GM18951 (cell line): Measurements from ENCODE around the gene FKBP2.

Experiments used
- POLR2A ChIP-seq: IDR thresholded peaks from 4 replicates; pipeline ENCODE4 v1.6.1; 2011; ENCODE audit warnings: mild to moderate bottlenecking; ENCODE audit not compliant: insufficient read length, insufficient read depth; ENCODE audit errors: extremely low read depth
- in situ Hi-C: fragments of 300-500 bp; cut with MboI; formaldehyde crosslinking; loops from one replicate; pipeline ENCODE4 v1.12.0; 2022; ENCODE audit warnings: low sequenced_read_pairs, mixed read lengths, inconsistent platforms; ENCODE audit not compliant: unreplicated experiment

The FKBP2 gene

GRCh38 chr11:64240435-64241240 is at the start of gene FKBP2:
TSS of gene FKBP2 (plus strand) at chr11:64241095. CDS start at chr11:64242388, 1,293 bp downstream.
- peak; percentile 82 for TF ChIP-seq POLR2A

GRCh38 chr11:64192434-64192833 is 48.5 kb upstream of the FKBP2 start:
- in situ Hi-C loops: no loop called here
- no peak for TF ChIP-seq POLR2A

More at GRCh38 chr11:64240435-64241240, at the start of gene FKBP2:
- in situ Hi-C loops: no loop called here

- no peak for TF ChIP-seq POLR2A
- in situ Hi-C loops: no loop called here
Observed at GRCh38 chr11:64196626-64197025, 44.3 kb upstream of the FKBP2 start.

GRCh38 chr11:64198511-64198910 is 42.4 kb upstream of the FKBP2 start:
- in situ Hi-C loops: no loop called here
- TF ChIP-seq POLR2A: no peak

- in situ Hi-C loops: loop anchor here (5.0 kb wide), 1 partner anchor 96 kb away; no protein-coding TSS in a partner anchor
Observed at GRCh38 chr11:64201543-64201942, 39.4 kb upstream of the FKBP2 start.

GRCh38 chr11:64202992-64203391 is 37.9 kb upstream of the FKBP2 start:
- in situ Hi-C loops: loop anchor here (5.0 kb wide), 1 partner anchor 94 kb away; no protein-coding TSS in a partner anchor
- TF ChIP-seq POLR2A: no peak

More at GRCh38 chr11:64201543-64201942, 39.4 kb upstream of the FKBP2 start:
- TF ChIP-seq POLR2A: no peak

- in situ Hi-C loops: loop anchor here (5.0 kb wide), 1 partner anchor 94 kb away; no protein-coding TSS in a partner anchor
- TF ChIP-seq POLR2A: no peak
Observed at GRCh38 chr11:64203421-64204079, 37.3 kb upstream of the FKBP2 start.

- in situ Hi-C loops: loop anchor here (5.0 kb wide), 1 partner anchor 93 kb away; no protein-coding TSS in a partner anchor
- no peak for TF ChIP-seq POLR2A
Observed at GRCh38 chr11:64204080-64204440, 36.8 kb upstream of the FKBP2 start.

- TF ChIP-seq POLR2A: no peak
- in situ Hi-C loops: loop anchor here (5.0 kb wide), 1 partner anchor 93 kb away; no protein-coding TSS in a partner anchor
Observed at GRCh38 chr11:64204464-64204989, 36.4 kb upstream of the FKBP2 start.

- peak; percentile 73 for TF ChIP-seq POLR2A
- in situ Hi-C loops: no loop called here
Observed at GRCh38 chr11:64206457-64207255, 34.2 kb upstream of the FKBP2 start, which contains the start of gene FERMT3. TSS of gene FERMT3 (plus strand) at chr11:64206721. CDS start at chr11:64207365, 644 bp downstream.

- in situ Hi-C loops: no loop called here
- peak; percentile 73 for TF ChIP-seq POLR2A
Observed at GRCh38 chr11:64207256-64208085, 33.4 kb upstream of the FKBP2 start.
